Smooth muscle cell (in vitro differentiated cells): ENCODE data around the gene TANGO2. TPM values are rescaled to one million over a fixed set of nuclear protein-coding genes. Genes with fewer than 3 reads are reported as not detected.

Experiments
- DNase-seq: peaks from one replicate; lab custom pipeline; 2025; ENCODE audit not compliant: unreplicated experiment; lab: John Stamatoyannopoulos, UW
- H2AFZ ChIP-seq: fragments of 200-600 bp; sonication (generic); 2 replicates; pipeline ENCODE4 v1.6.0; 2016; ENCODE audit warnings: antibody characterized with exemption, low read depth, mild to moderate bottlenecking
- H3F3A ChIP-seq: fragments of 200-600 bp; sonication (generic); 2 replicates; pipeline ENCODE4 v1.6.0; 2017; ENCODE audit warnings: antibody characterized with exemption, low read depth
- H3K27ac ChIP-seq: fragments of 200-600 bp; sonication (generic); 2 replicates; pipeline ENCODE4 v1.5.1; 2016; ENCODE audit warnings: low read depth, mild to moderate bottlenecking
- H3K27me3 ChIP-seq: fragments of 200-600 bp; sonication (generic); 2 replicates; pipeline ENCODE4 v1.6.1; 2016; ENCODE audit warnings: low read depth, mild to moderate bottlenecking
- H3K36me3 ChIP-seq: fragments of 200-600 bp; sonication (generic); 2 replicates; pipeline ENCODE4 v1.5.1; 2016; ENCODE audit warnings: low read depth
- H3K4me1 ChIP-seq: fragments of 200-600 bp; sonication (generic); 2 replicates; pipeline ENCODE4 v1.5.1; 2016; ENCODE audit warnings: low read depth
- H3K4me2 ChIP-seq: fragments of 200-600 bp; sonication (generic); 2 replicates; pipeline ENCODE4 v1.6.0; 2016; ENCODE audit warnings: mild to moderate bottlenecking
- H3K4me3 ChIP-seq: fragments of 200-600 bp; sonication (generic); 2 replicates; pipeline ENCODE4 v1.5.1; 2016; ENCODE audit warnings: mild to moderate bottlenecking
- H3K79me2 ChIP-seq: fragments of 200-600 bp; sonication (generic); 2 replicates; pipeline ENCODE4 v1.6.0; 2016; ENCODE audit warnings: low read depth, mild to moderate bottlenecking
- H3K9ac ChIP-seq: fragments of 200-600 bp; sonication (generic); 2 replicates; pipeline ENCODE4 v1.6.0; 2016; ENCODE audit warnings: low read depth
- H3K9me3 ChIP-seq: fragments of 200-600 bp; sonication (generic); replicated peaks from 2 replicates; pipeline ENCODE4 v1.5.1; 2016; ENCODE audit warnings: low read depth
- H4K20me1 ChIP-seq: fragments of 200-600 bp; sonication (generic); 2 replicates; pipeline ENCODE4 v1.6.0; 2016; ENCODE audit warnings: low read depth
- WGBS: methylation state at CpG from one replicate; pipeline ENCODE4 v1.1.7; 2016; ENCODE audit warnings: low lambda C conversion rate; 5-methylcytosine and 5-hydroxymethylcytosine counted together
- polyA plus RNA-seq: library from polyadenylated mRNA; unstranded; fragments of >200 nt; fragmentation: Nextera tagmentation; extraction: Ambion mirVana; gene quantifications from 2 replicates; pipeline ENCODE4 v1.2.1, GENCODE V29; 2016
- total RNA-seq: library from RNA; depleted of rRNA; stranded (reverse); fragments of >200 nt; gene quantifications from 2 replicates; pipeline ENCODE4 v1.2.3, GENCODE V29; 2014
- TF ChIP-seq, protein P1 (sequence below): fragments of 200-600 bp; sonication (generic); IDR thresholded peaks from 2 replicates; pipeline ENCODE4 v1.5.1; 2017; ENCODE audit warnings: borderline replicate concordance, mild to moderate bottlenecking, antibody characterized with exemption; ENCODE audit not compliant: insufficient read depth, poor library complexity, severe bottlenecking

The TANGO2 gene
- total and polyA plus RNA-seq, 2 experiments from 2014 or later, result 10.8 to 14.7 TPM

DNA sequence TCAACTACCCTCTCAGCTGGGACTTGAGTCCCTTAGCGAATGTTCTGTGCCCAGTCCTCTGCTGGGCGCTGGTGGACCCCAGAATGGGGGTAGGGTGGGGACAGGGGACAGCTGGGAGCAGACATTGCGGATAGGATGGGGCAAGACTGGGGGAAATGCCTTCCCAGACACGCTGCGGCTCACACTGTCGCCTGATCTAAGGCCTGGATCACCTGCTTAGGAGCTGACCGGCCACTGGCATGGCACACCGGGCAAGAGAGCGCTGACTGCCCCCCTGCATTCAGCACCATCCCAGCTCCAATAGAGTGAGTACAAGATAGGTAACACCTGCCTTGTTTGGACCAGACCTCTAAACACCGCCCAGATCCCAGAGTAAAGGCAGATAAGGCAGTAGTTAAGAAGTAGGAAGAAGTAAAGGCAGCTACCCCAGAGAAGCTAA, 5.7 kb upstream of the TANGO2 start:
- TF ChIP-seq, protein P1, sequence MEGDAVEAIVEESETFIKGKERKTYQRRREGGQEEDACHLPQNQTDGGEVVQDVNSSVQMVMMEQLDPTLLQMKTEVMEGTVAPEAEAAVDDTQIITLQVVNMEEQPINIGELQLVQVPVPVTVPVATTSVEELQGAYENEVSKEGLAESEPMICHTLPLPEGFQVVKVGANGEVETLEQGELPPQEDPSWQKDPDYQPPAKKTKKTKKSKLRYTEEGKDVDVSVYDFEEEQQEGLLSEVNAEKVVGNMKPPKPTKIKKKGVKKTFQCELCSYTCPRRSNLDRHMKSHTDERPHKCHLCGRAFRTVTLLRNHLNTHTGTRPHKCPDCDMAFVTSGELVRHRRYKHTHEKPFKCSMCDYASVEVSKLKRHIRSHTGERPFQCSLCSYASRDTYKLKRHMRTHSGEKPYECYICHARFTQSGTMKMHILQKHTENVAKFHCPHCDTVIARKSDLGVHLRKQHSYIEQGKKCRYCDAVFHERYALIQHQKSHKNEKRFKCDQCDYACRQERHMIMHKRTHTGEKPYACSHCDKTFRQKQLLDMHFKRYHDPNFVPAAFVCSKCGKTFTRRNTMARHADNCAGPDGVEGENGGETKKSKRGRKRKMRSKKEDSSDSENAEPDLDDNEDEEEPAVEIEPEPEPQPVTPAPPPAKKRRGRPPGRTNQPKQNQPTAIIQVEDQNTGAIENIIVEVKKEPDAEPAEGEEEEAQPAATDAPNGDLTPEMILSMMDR, result no peak
- Histone ChIP-seq H3K4me2 (no peak overlapping the region), H3K9me3 (no peaks in the 10 kb centered on the region), H3K4me3 (no peak overlapping the region), H3K27me3 (peaks cover 41% of the 10 kb centered on the region), H2AFZ (no peak overlapping the region), H3K79me2 (no peaks in the 10 kb centered on the region), H4K20me1 (no peaks in the 10 kb centered on the region), H3K4me1 (peaks cover 5% of the 10 kb centered on the region), H3K27ac (no peak overlapping the region), H3K36me3 (no peaks in the 10 kb centered on the region), H3K9ac (no peak overlapping the region), H3F3A (no peaks in the 10 kb centered on the region)
- DNase-seq, result no peak
- WGBS, result 95% methylated on average over 9 of the region's 10 CpGs

DNA sequence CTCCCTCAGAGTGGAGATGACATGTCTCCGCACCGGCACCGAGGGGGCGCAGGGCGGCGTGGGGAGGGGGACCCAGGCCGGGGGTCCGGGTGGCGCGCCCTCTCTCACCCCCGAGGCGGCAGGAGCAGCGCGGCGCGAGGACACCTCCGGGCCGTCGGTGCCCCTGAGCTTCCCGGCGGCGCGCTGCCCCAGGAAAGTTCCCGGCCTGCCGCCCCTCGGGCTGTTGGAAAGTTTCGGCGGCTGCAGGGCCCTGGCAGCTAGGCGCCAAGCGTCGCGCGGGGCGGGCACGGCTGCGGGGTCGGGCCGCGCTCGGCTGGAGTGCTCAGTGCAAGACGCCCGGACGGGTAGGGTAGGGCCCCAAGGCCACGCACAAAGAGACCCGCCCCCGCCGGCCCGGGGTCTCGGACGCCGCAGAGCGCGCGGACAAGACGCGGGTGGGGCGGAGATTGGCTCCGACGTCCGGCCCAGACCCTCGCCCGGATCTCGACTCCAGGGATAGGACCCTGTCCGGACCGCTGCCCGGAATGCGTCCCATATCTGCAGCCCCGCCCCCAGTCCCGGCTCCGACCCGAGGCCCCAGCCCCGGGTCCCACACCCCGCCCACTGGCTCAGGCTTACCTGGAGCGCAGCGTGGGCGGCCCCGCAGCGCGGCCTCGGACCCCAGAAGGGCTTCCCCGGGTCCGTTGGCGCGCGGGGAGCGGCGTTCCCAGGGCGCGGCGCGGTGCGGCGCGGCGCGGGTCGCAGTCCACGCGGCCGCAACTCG, 4.8 kb upstream of the TANGO2 start:
- Histone ChIP-seq H3K27me3 (peaks cover 41% of the 10 kb centered on the region), H4K20me1 (no peaks in the 10 kb centered on the region), H2AFZ (peak overlapping the region; percentile 82), H3K36me3 (no peaks in the 10 kb centered on the region), H3K9ac (no peak overlapping the region), H3F3A (no peaks in the 10 kb centered on the region), H3K27ac (no peak overlapping the region), H3K79me2 (no peaks in the 10 kb centered on the region), H3K4me2 (peak overlapping the region; percentile 99), H3K4me3 (peak overlapping the region; percentile 69), H3K4me1 (peaks cover 5% of the 10 kb centered on the region), H3K9me3 (no peaks in the 10 kb centered on the region)
- DNase-seq, result no peak
- 2% methylated on average over 38 of the region's 101 CpGs for WGBS
- TF ChIP-seq, protein P1, result no peak

DNA sequence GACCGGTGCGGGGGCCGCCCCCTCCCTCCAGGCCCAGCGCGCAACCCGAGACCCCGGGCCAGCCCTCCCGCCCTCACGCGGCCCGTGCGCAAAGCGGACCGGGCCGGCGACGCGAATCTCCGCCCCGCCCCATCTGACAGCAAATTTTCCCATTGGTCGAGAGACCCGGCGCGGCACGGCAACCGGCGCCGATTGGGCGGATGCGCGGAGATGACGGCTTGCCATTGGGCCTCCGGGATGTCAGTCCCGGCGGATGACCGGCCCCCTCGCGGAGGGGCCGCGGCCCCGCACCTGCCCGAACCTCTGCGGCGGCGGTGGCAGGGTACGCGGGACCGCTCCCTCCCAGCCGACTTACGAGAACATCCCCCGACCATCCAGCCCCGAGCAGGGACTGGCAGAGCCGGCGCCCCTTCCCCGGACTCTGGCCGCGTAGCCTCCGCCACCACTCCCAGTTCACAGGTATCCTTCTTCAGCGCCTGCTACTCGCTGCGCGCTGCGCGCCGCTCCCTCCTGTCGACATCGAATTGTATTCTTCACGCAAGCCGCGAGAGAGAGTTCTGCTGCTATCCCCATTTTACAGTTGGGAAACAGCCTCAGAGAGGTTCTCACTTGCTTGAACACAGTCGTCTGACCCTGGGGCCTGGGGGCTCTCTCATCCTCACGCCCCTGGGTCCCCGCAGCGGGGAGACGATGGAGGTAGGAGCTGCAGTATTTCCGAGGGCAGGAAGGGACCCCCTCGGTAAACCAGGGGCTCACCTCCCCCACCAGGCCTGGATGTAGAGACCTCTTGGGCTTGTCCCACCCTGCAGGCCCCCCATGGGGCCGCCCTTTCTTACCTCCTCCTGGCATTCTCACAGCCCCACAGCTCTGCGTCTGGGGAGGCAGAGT, 3.9 kb upstream of the TANGO2 start, which contains the start of gene ARVCF:
Gene ARVCF, minus strand, starts transcription at position 90 of the 888 bp plus-strand sequence. CDS start 26,029 bp downstream, outside the sequence.
- peaks cover 8% of the 10 kb centered on the region for H3K4me1 ChIP-seq
- no peaks in the 10 kb centered on the region for H3K36me3 ChIP-seq
- TF ChIP-seq, protein P1, result no peak
- no peaks in the 10 kb centered on the region for H3F3A ChIP-seq
- H3K9me3 ChIP-seq, result no peaks in the 10 kb centered on the region
- no peak within 1 kb of the TSS for H3K27ac ChIP-seq
- peaks cover 2% of the 10 kb centered on the region for H4K20me1 ChIP-seq
- 2% methylated on average over 72 of the region's 79 CpGs for WGBS
- peaks cover 41% of the 10 kb centered on the region for H3K27me3 ChIP-seq
- H3K9ac ChIP-seq, result no peak within 1 kb of the TSS
- DNase-seq, result peak; percentile 60
- H3K4me2 ChIP-seq, result peak within 1 kb of the TSS; percentile 99
- peak within 1 kb of the TSS; percentile 69 for H3K4me3 ChIP-seq
- no peaks in the 10 kb centered on the region for H3K79me2 ChIP-seq
- H2AFZ ChIP-seq, result peak within 1 kb of the TSS; percentile 82
